Spleen (tissue), 7 donors: ENCODE measurements around the gene EGLN2.

ENCODE experiments used
- CTCF ChIP-seq, 11 experiments: fragments of 200-600 bp in 7 of 11; fragments of 450-650 bp in 4 of 11; sonication (generic) in 4 of 11; IDR thresholded peaks in 8 of 11; conservative IDR thresholded peaks in 3 of 11; 1 replicate in 7 of 11; 2 replicates in 4 of 11; pipeline versions ENCODE4 v1.4.0 to v1.8.0; 2016 to 2021; ENCODE audit warnings: antibody characterized with exemption in 11 of 11, inconsistent platforms in 4 of 11, mild to moderate bottlenecking in 1 of 11
- POLR2A ChIP-seq, 3 donors: fragments of 450-650 bp; IDR thresholded peaks; one replicate each; pipeline ENCODE4 v1.5.1; 2017; ENCODE audit warnings: antibody characterized with exemption in 3 of 3, mild to moderate bottlenecking in 1 of 3
- POLR2AphosphoS5 ChIP-seq, 3 donors: sonication (generic); formaldehyde crosslinking; IDR thresholded peaks; one replicate each; pipeline ENCODE4 v1.5.1; 2017; ENCODE audit warnings: antibody characterized with exemption in 3 of 3
- donor health status: DM: no; HTN: no; CAD: no; lungs with moderate emphysema.
- donor health status: DM: no; HTN: no; CAD: no.
- donor health status: DM: no; HTN: no; CAD: no.

GRCh38 chr19:40752257-40752781, 46.7 kb upstream of the EGLN2 start:
- TF ChIP-seq POLR2AphosphoS5 (IDR thresholded peaks at IDR 0.05) (no peak), CTCF (IDR thresholded peaks at IDR 0.05 in 8 of 11, conservative IDR thresholded peaks at IDR 0.05 in 3 of 11) (no peak), POLR2A (IDR thresholded peaks at IDR 0.05) (no peak)
